Heart left ventricle (tissue), 13 donors: ENCODE data around the gene CTNNA3.

ENCODE experiments used
- POLR2A ChIP-seq, 2 donors: fragments of 450-650 bp; IDR thresholded peaks; one replicate each; pipeline ENCODE4 v1.6.1; 2017; ENCODE audit warnings: antibody characterized with exemption in 2 of 2, mild to moderate bottlenecking in 2 of 2, moderate library complexity in 2 of 2
- TF ChIP-seq, protein P1 (sequence below), 12 donors: fragments of 200-600 bp; sonication (generic) in 4 of 12; IDR thresholded peaks; one replicate each; pipeline versions ENCODE4 v1.5.0 to v1.8.0; 2018 to 2022; ENCODE audit warnings: antibody characterized with exemption in 12 of 12, mild to moderate bottlenecking in 5 of 12
- donor health status: ischemic (EF 13 %, LVEDD 7.1; RV severe dilation, severe dysfunction).
- donor health status: DM: no; HTN: yes; CAD: no.
- donor health status: DM: no; HTN: no; CAD: no.
- donor health status: ischemic (EF 25% LVEDD 6.9; RV normal size, moderate dysfunction).
- donor health status: ischemic (EF 25% LVEDD 5.7; RV mildly dilated, moderate dysfunction).
- donor health status: ischemic (EF 35%, LVEDD 5.7; RV mildly dilated, moderate dysfunction).
- donor health status: nonischemic (EF 11% LVEDD 7.7; RV severe dilation, severe dysfunction).
- donor health status: DM: yes; HTN: yes; CAD: no.
- donor health status: PGD.
- donor health status: ischemic (EF 29% LVEDD 5.4; RV normal size, mild dysfunction).
- donor health status: nonischemic (EF 23%, LVEDD 6.1; RV moderate dilation, normal function).

DNA sequence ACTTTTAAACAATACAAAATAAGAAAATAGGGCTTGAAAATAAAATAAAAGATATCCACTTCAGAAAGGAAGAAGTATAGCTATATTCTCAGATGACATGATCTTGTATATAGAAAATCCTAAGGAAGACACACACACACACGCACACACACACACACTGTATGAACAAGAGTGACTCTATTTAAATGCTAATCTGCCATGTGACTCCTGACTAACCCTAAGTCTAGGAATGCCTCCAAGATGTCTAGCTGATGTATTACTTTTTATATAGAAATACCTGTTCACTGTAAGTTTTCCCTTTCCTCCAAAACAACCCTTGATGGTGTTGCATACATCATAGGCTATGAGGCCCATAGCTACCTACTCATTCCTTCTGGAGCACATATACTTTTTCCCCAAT lies 943.3 kb downstream of the CTNNA3 start:
- TF ChIP-seq, protein P1, sequence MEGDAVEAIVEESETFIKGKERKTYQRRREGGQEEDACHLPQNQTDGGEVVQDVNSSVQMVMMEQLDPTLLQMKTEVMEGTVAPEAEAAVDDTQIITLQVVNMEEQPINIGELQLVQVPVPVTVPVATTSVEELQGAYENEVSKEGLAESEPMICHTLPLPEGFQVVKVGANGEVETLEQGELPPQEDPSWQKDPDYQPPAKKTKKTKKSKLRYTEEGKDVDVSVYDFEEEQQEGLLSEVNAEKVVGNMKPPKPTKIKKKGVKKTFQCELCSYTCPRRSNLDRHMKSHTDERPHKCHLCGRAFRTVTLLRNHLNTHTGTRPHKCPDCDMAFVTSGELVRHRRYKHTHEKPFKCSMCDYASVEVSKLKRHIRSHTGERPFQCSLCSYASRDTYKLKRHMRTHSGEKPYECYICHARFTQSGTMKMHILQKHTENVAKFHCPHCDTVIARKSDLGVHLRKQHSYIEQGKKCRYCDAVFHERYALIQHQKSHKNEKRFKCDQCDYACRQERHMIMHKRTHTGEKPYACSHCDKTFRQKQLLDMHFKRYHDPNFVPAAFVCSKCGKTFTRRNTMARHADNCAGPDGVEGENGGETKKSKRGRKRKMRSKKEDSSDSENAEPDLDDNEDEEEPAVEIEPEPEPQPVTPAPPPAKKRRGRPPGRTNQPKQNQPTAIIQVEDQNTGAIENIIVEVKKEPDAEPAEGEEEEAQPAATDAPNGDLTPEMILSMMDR (IDR thresholded peaks at IDR 0.05), result no peak
- TF ChIP-seq POLR2A (IDR thresholded peaks at IDR 0.05), result no peak
